Measurements from ENCODE around the gene ASTL. TPM values are rescaled to one million over a fixed set of nuclear protein-coding genes. Genes with fewer than 3 reads are reported as not detected.

Gene ASTL
- total RNA-seq, 1 donor from 2014 or later = not detected

- no peak for TF ChIP-seq CTCF (IDR thresholded peaks at IDR 0.05)
- Mint-ChIP-seq H3K9me3 (ENCODE audit: unreplicated experiment) (no peaks in the 10 kb centered on the region), H3K4me3 (ENCODE audit: unreplicated experiment) (no peak overlapping the region), H3K36me3 (ENCODE audit: unreplicated experiment) (no peaks in the 10 kb centered on the region), H3K27me3 (ENCODE audit: unreplicated experiment) (no peaks in the 10 kb centered on the region), H3K4me1 (ENCODE audit: unreplicated experiment) (no peaks in the 10 kb centered on the region), H3K27ac (ENCODE audit: unreplicated experiment) (no peak overlapping the region)
- DNase-seq (ENCODE audit: extremely low spot score, unreplicated experiment) = no peak
Measured at GRCh38 chr2:96152304-96153161, 14.2 kb upstream of the ASTL start.

- Mint-ChIP-seq H3K4me3 (ENCODE audit: unreplicated experiment) (no peak overlapping the region), H3K27ac (ENCODE audit: unreplicated experiment) (no peak overlapping the region), H3K4me1 (ENCODE audit: unreplicated experiment) (no peaks in the 10 kb centered on the region), H3K36me3 (ENCODE audit: unreplicated experiment) (no peaks in the 10 kb centered on the region), H3K27me3 (ENCODE audit: unreplicated experiment) (no peaks in the 10 kb centered on the region), H3K9me3 (ENCODE audit: unreplicated experiment) (no peaks in the 10 kb centered on the region)
- DNase-seq (ENCODE audit: extremely low spot score, unreplicated experiment) = no peak
- no peak for TF ChIP-seq CTCF (IDR thresholded peaks at IDR 0.05)
Measured at GRCh38 chr2:96151595-96152303, 13.4 kb upstream of the ASTL start.

- no peak for DNase-seq (ENCODE audit: extremely low spot score, unreplicated experiment)
- Mint-ChIP-seq H3K4me1 (ENCODE audit: unreplicated experiment) (no peaks in the 10 kb centered on the region), H3K4me3 (ENCODE audit: unreplicated experiment) (no peak overlapping the region), H3K27me3 (ENCODE audit: unreplicated experiment) (no peaks in the 10 kb centered on the region), H3K9me3 (ENCODE audit: unreplicated experiment) (no peaks in the 10 kb centered on the region), H3K36me3 (ENCODE audit: unreplicated experiment) (no peaks in the 10 kb centered on the region), H3K27ac (ENCODE audit: unreplicated experiment) (no peak overlapping the region)
- no peak for TF ChIP-seq CTCF (IDR thresholded peaks at IDR 0.05)
Measured at GRCh38 chr2:96150791-96151594, 12.7 kb upstream of the ASTL start.

GRCh38 chr2:96150007-96150640, 11.8 kb upstream of the ASTL start:
- no peak overlapping the region for H3K4me3 Mint-ChIP-seq (ENCODE audit: unreplicated experiment)
- DNase-seq (ENCODE audit: extremely low spot score, unreplicated experiment) = no peak
- no peaks in the 10 kb centered on the region for H3K4me1 Mint-ChIP-seq (ENCODE audit: unreplicated experiment)
- no peaks in the 10 kb centered on the region for H3K27me3 Mint-ChIP-seq (ENCODE audit: unreplicated experiment)
- TF ChIP-seq CTCF (IDR thresholded peaks at IDR 0.05) = no peak
- H3K36me3 Mint-ChIP-seq (ENCODE audit: unreplicated experiment) = no peaks in the 10 kb centered on the region
- no peaks in the 10 kb centered on the region for H3K9me3 Mint-ChIP-seq (ENCODE audit: unreplicated experiment)
- H3K27ac Mint-ChIP-seq (ENCODE audit: unreplicated experiment) = no peak overlapping the region

Measured in osteocyte (in vitro differentiated cells).